Stimulated activated CD4-positive, alpha-beta T cell treated with anti-CD3 and anti-CD28 coated beads, TNF-alpha, amount 100 ng/mL, for 48 hours (primary cell): Measurements from ENCODE around the gene SREBF2.

Source experiments
- DNase-seq, 3 donors: peaks; one replicate each; pipeline ENCODE4 v3.0.0-alpha.2; 2020; ENCODE audit warnings: low read depth in 3 of 3

Gene SREBF2

GRCh38 chr22:41908411-41909309, 75.8 kb downstream of the SREBF2 start:
- no peak for DNase-seq

- DNase-seq: no peak
These were observed 76.6 kb downstream of the SREBF2 start for GRCh38 chr22:41909310-41910049.

DNA sequence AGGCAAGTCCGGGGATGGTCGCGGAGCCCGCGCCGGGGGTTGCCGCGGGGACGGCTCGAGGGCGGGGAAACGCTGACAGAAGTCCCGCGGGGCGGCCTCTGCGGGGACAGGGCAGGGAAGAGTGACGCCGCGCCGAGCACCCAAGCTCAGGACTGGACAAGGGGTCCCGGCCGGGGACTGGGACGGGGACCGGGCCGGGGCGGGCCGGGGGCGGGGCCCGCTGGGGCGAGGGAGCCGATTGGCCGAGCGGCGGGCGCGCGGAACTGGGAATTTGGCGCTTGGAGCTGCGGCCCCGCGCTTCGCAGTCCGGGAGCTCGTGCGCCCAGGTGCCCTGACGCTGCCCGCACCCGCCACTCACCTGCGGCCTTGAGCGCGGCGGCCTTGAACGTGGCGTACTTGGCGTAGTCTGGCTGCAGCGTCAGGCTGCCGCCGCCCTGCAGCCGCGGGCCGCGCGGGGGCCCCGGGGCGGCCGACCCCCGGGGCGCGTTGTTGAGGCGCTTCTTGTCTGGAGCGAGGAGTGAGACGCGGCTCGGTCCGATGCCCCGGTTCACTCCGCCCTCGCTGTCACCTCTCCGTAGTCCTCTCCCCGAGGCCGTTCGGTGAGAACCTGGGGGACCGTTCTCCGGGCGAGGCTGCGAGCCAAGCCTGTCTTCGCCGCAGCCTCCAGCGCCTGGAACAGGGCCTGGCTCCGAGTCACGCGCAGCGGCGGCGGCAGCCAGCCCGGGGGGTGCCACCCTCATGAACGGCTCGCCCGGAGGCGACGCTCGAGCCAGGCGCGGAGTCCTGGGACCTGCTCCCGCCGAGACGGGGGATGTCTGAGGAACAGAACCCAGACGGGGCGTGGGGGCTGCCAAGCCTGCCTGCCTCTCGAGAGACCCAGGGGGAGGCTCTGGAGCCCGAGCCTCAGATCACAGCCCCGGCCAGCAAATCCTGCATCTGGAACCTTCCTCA, 77.4 kb downstream of the SREBF2 start:
- no peak for DNase-seq

DNA sequence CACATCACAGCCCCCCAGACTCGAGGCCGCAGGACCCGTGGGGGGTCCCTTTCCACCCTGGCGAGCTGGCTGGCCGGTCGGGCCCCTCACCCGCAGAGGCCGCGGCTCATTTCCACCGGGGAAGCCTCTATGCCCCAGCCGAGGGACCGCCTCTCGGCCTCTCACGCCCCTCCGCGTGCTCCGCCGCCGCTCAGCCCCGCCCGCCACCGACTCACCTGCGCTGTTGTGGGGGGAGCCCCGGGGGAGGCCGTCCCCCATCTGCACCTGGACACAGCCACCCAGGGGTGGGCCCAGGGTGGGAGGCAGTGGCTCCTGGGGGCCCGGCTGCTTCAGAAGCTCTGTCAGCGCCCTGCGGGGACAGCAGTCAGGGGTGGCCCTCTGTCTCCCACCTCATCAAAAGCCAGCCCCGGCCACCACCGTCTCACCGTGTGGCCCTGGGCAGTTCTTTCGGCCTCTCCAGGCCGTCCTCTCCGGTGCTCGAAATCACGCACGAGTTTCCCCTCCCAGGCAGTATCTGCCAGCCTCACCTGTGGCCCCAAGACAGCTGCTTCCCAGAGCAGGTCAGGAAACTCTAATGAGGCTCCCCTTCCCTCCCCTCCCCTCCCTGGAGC, 78.2 kb downstream of the SREBF2 start:
- no peak for DNase-seq

DNA sequence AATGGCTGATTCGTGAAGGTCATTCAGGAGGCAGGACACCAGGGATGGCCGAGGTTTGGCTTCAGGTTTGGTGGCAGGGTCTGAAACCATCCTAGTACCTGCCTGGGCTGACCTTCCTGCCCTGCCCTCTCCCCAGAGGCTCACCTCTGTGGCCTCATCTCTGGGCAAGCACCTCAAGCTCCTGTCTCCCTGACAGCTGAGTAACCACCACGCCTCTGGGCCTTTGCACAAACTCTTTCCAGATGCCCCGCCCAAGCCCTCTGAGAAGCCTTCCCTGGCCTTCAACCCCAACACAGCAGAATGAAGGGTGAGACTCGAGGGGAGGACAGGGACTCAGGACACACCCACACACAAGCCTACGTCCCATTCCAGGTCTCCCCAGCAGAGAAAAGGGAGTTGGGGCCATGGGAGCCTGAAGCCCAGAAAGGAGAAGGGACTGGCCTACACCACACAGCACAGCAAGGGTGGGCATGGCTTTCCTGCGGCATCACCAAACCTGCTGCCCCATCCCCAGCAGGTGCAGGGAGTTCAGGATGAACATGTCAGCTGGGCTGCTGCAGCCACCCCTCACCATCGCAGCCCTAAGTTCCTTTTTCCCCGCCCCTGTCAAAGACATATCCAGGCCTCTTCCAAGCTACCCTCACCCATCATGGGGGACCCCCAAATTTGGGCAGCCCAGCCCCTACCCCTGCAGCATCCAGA, 79.6 kb downstream of the SREBF2 start:
- no peak for DNase-seq

- DNase-seq: no peak
These were observed 80.3 kb downstream of the SREBF2 start for GRCh38 chr22:41913040-41913719.

GRCh38 chr22:41913842-41914534, 81.1 kb downstream of the SREBF2 start:
- DNase-seq: no peak

DNA sequence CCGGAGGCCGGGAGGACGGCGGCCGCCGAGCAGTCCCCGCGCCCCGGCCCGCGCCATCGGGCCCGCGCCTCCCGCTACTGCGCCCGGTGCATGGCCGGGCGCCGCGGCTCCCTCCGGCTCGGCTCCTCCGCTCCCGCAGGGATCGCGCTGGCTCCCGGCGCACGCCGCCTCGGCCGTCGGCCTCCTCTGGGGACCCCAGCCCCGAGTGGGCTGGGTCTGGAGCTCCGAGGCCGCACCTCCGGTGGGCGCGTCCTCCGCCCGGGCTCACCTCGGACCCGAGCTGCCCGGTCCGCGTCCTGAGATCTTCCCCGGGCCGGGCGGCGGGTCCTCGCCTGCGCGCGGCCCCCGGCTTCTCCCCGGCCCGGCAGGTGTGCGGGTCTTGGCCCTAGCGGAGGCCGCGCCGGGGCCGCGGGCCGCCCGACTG, 81.7 kb downstream of the SREBF2 start:
- no peak for DNase-seq

DNA sequence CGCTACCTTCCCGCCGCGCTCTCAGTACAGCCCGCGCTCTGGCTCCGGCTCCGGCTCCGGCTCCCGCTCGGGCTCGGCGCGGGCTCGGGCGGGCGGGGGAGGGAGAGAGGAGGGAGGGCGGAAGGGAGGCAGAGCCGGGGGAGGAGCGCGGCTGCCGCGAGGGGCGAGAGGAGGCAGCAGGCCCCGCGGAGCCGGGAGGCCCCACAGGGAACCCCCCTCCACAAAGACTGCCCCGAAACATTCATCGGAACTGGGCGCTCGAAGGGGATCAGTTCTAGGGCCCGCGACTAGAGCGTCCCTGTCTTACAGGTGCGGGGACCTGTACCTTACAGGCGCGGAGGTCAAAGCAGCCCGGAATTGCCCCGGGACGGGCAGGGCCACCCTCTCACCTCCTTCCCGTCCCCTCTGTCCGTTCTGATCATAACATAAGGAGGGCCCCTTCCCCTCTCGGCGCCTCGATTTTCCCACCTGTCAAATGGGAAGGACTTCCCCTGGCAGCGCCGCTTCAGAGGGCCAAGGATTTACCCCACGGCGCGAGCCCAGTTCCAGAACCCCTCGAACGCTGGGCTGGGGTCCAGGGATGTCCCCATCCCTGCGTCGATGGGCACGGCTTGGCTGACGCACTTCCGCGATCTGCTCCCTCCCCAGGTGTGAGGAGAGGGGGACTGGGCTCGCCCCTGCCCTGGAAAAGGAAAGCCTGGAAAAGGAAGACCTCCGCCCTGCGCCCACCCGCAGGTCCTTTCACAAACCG, 82.3 kb downstream of the SREBF2 start, which contains the start of gene SHISA8:
SHISA8 (minus strand) TSS at position 40 of the 751 bp plus-strand sequence. CDS start 407 bp downstream, outside the sequence.
- DNase-seq: no peak

DNA sequence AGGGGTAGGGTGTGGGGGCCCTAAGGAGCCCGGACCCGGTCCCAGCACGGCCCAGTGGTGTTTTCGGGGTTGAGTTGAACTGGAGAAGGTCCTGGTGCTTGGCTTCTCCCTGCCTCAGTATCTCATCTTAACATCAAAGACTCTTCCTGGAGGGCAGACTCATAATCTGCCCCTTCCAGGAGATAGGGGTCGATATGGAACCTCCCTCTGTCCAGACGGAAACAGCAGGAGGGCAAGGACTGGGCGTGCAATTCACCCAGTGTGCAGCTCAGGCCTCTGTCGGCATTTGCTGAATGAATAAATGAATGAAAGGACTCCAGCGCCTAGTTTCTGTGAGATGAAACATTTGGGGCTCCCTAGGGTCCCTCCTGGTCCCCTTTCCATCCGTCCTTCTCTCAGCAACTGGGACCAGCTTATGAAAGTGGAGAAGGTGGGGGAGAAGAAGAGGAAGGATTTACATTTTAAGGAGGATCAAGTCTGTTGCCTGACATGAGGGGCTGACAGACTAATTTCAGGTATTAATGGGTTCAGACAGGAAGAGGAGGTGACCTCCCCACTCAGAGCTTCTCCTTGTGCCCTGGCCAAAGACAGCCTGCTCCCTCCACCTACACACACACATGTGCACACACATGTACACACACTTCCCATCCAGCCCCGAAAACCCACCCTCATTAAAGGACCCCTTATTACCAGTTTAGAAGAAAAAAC, 83.0 kb downstream of the SREBF2 start:
- no peak for DNase-seq

DNA sequence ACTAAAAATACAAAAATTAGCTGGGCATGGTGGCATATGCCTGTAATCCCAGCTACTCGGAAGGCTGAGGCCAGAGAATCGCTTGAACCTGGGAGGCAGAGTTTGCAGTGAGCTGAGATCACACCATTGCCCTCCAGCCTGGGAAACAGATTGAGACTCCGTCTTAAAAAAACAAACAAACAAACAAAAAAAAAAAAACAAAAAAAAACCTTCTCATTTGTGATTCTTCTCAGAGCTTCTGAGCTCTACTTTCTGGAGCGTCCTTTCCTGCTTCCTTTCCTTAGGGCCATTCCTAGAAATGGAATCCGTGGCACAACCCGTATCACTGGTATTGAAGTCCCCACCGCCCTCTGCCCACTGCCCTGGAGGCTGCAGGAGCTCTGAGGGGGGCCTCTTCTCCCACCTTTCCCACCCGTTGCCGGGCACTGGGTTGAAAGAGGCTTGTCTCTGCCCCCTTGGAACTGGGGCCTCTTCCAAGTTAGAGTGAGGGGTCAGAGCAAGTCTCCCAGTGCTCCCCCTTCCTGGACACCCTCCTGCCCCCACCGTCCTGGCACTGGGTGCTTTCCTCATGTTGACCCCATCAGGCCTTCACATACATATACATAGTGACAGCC, 83.9 kb downstream of the SREBF2 start:
- DNase-seq: no peak

DNA sequence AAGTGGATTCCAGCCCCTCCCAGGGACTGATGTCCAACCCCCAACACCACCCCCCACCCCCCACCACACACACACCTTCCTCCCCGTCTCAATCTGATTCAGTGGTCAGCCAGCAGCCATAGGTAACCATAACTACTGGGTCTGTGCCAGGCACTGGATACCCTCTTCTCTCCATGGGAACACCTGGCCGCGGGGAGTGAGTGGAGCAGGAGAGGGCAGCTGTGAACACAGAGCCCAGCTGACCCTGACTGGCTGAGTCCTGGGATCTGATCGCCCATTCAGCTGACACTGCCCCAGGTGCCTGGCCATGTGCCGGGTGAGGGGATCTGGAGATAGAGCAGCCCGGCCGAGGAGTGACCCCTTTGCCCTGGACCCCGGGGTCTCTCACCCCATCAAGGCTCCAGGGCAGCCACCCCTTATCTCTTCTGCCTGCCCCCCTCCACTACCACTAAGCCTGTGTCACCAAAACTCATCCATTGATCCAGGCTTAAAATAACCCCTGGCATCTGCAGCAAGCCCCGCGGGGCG, 84.5 kb downstream of the SREBF2 start:
- DNase-seq: no peak

DNA sequence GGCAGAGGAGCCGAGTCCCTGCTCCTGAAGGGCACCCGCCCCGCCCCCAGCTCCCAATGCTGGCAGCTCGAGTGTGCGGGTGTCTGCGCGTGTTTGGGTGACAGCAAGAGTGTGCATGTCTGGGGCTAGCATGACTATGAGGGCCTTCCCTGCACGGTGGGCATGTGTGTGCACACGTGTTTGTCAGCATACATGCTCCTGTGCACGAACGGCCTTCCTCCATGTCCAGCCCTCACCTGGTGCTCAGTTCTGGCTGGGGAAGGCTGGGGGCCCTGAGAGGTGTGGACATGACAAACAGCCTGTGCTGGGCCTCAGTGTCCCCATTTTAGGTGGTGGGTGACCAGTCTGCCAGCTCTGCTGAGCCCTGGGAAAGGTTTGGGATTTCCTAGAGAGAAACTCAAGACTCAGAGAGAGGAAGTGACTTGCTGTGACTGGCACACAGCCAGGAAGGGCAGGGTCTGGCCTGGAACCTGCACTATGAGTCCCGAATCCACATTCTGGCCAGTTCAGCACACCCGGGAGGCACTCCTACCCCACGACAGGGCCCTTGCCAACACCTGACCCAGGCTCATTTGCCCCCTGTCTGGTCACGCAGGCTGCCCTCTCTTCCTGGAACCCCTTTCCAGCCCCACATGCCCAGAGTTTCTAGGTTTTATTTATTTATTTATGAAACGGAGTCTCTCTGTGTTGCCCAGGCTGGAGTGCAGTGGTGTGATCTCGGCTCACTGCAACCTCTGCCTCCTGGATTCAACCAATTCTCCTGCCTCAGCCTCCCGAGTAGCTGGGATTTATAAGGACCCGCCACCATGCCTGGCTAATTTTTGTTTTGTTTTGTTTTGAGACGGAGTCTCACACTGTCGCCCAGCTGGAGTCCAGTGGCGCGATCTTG, 85.2 kb downstream of the SREBF2 start:
- DNase-seq: no peak

DNA sequence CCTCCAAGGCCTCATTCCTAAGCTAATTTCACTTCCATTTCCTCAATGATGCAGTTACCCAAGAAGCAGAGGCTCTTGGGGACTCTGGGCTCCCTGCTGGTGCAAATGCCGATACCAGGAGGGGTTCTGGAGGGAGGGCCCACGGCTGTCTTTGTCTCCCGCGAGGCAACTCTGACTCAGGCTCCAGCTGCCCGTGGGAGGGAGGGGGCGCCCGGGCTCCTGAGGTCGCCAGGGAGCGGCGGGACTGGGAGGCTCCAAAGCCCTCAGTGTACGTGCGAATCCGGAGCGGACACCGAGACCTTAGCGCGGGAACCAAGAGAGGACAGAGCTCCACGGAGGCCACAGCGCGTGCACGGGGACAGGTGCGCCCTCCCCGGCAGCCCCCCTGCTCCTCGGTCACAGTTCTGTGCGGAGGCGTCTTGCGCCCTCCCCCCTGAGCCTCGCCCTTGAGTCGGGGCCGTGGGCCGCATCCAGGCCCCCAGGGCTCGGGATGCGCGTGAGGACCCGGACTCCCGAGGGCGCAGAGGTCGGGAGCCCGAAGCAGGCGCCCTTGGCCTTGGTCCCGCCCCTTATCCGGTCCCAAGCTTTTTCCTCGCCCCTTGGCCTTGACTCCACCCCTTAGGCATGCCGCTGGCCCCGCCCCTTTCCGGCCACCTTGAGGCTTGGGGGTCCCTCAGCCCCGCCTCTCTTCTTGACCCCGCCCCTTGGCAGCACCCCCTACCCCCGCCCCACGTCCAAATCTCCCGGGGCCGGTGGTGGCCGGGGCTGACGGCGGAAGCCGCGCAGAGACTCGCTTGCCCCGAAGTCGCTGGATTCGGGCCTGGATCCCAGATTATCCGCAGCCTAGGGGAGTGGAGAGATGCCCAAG, 86.7 kb downstream of the SREBF2 start:
- no peak for DNase-seq

DNA sequence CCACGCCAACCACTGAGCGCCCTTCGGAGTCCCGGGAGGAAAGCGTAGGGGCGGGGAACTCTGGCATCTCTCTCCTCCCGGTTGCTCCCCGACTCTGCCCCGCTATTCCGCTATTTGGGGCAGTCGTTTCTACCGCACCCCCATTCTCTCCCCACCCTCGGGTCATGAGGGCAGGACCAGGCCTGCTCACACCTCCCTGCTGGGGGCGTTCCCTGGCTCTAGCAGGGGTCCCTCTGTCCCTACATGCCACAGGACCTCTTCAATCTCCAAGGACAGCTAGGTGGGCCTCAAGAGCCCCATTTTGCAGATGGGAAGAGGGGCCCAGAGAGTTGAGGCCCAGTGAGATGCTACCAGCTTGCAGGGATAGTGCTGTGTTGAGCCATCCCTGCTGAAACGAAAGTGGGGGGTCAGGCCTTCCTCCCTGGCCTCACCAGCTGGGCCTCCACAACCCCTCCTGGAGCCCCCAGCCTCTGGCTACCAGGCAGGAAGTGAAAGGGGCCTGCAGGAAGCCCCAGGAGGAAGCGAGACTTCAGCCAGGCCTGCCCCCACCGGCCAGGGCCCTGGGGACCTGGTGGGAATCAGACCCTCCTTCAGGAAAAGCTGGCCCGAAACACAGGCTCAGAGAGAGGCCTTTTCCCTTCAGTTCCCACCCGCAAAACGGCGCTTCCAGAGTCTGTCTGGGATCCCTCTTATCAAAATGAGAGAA, 87.5 kb downstream of the SREBF2 start:
- no peak for DNase-seq
